HG02852 (cell line): ENCODE results near the gene ANO6.
"Not testable (repeated sequence)": the region's sequence is repeated elsewhere in the genome, so short reads cannot be mapped to it uniquely, and the experiment has no call there.

ENCODE experiments used
- ATAC-seq: cut with Tn5 transposase; IDR thresholded peaks from one replicate; pipeline ENCODE4 v1.9.1; 2021; ENCODE audit warnings: mild to moderate bottlenecking, moderate library complexity; ENCODE audit not compliant: unreplicated experiment

The ANO6 gene

DNA sequence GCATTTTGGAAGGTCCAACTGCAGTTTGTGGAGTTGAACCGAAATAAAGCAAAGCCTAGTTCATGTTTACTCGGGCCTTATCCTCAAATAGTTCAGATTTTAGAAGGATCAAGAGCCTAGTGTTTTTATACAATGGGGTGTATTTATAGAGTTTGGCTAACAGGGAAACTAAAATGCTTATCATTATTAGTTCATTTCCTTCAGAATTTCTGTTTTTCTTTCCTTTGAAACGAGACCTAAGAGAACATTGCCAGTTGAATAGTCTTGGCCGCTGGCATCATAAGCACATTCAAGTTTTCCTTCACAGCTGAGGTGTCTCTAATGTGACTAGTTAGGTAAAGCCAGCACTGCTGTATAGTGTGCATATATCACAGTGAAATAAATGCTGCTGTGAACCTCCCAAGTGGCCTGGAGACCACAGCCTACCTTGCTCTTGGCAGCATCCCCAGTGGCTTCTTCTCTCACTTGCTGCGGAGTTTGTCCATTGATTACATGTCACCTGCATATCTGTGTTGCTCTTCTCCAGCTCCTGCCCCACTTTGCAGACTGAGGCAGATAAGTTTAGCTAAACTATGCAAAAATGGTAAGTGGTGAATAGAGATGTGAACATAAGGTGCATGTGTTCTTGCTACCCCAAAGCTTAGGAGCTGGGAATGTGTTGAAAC is 88.8 kb downstream of the ANO6 start:
- ATAC-seq: no peak

GRCh38 chr12:45305907-45306306 is 90.0 kb downstream of the ANO6 start:
- ATAC-seq: no peak

DNA sequence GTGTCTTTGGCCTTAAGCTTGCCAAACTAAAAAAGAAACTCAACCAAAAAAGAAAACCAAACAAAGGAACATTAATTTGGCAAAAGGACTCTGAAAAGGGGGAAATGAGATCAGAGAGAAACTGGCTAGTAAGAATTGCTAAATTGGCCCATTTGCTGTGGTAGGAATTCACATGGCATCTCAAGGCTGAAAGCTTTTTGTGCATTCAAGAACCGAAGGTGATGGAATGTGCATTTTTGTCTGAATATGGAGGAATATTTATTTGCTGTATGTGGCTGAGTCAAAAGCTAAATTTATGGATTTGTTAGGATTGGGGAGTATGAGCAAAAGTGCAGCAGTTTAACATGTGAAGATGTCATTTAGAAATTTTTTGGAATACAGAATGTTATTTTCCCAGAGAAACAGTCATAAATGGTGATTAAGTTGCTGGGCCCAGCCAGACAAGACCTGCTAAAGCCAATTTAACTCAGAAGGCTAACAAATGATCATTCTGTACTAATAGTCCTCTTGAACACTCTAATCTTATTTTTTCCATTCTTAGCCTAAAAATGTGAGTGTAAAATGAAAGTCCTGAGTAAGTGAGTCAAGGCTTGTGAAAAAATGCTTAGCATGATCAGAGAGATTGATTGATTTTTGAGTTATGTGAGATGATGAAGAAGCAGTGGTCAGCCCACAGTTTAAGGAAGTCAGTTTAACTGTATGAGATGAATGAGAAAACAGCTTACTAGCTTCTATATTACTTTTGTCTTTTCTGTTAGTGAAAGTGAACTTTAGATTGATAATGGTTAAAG is 94.1 kb downstream of the ANO6 start:
- no peak for ATAC-seq

DNA sequence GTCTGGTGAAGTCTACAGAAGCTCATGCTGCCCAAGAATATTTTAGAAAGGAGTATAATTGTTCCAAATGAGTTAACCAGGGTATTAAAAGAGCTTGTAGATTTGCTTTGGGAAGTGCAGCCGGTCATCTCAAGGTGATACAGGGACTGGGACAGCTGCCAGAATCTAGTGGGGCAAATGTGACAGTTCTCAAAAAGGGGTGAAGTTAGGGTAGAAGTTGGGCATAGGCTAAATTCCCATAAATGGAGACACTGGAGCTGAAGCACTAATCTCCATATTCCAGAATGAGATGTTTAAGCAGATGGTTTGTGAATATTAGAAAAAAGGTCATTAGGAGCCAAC is 94.7 kb downstream of the ANO6 start:
- ATAC-seq: no peak

DNA sequence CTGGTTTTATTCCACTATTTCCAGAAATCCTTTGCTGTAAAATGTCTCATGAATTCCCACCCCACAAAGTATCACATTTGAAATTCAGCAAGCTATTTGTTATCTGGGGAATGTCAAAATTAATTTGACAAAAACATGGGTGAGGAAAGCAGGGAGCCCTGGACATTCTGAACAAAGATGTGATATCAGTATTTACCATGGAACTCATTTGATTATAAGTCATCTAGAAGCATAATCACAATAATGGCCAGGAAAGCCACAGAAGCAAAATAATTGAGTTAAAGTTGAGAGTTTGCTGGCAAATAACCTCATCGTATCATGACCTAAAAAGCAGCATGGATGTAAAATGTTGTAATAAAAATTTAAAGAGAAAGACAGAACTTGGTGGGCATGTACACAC is 96.1 kb downstream of the ANO6 start:
- no peak for ATAC-seq

DNA sequence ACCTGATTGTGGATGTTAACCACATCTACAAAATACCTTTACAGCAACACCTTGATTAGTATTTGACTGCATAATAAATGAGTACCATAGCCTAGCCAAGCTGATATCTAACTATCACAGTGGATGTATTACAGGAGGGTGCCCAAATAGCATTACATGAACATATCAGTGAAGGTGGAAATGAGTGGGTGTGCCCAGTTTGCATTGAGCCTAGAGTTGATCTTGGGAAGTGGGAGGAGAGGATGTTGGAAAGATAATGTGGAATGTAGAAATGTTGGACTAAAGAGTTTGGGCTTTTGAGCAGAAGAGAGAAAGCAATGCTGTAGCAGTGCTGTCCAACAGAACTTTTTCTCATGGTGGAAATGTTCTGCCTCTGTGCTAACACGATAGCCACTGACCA is 98.9 kb downstream of the ANO6 start:
- no peak for ATAC-seq

DNA sequence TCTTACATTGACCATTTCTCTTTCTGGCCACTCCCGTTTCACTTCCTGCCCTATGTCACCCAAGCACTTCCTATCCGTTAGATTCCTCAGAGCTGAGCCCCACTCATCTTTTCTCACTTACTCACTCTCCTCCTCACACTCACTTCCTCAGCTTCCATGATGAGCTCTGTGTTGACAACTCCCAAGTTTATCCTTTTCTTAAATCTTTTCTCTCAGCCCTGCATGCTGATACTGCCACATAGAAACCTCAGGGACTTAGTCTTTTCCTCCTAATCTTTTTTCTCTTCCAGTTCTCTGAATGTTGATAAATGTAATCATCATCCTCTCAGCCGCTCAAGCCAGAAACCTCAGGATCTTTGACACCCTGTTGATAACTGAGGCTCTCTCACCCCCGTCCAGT is 99.6 kb downstream of the ANO6 start:
- no peak for ATAC-seq

- not testable (repeated sequence) for ATAC-seq
Observed at GRCh38 chr12:45317261-45317660, 101.4 kb downstream of the ANO6 start.

DNA sequence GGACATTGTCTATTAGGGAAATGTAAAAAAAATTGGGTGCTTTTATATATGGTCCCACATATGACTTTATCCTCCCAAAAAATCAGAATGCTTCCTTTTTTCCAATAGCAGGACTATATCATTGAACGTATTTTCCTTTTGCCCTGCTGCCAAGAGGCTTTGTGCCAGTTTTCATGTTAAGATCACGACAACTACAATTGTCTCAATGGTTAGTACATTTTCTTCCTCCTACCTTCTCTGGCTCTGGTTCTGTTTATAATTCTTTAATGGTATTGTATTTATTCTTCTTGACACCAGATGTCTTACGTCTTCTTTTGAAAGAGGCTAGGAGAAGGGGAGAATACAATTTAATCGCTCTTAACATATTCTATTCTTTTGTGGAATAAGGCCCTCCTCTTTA is 106.9 kb downstream of the ANO6 start:
- ATAC-seq: no peak

- ATAC-seq: no peak
Observed at GRCh38 chr12:45324391-45324790, 108.5 kb downstream of the ANO6 start.

- ATAC-seq: no peak
Observed at GRCh38 chr12:45326358-45326975, 110.6 kb downstream of the ANO6 start.

- no peak for ATAC-seq
Observed at GRCh38 chr12:45327823-45328383, 112.0 kb downstream of the ANO6 start.

GRCh38 chr12:45329238-45329637 is 113.3 kb downstream of the ANO6 start:
- no peak for ATAC-seq

- ATAC-seq: no peak
Observed at GRCh38 chr12:45329702-45330101, 113.8 kb downstream of the ANO6 start.

GRCh38 chr12:45331552-45331951 is 115.7 kb downstream of the ANO6 start:
- no peak for ATAC-seq

GRCh38 chr12:45334396-45334795 is 118.5 kb downstream of the ANO6 start:
- no peak for ATAC-seq

DNA sequence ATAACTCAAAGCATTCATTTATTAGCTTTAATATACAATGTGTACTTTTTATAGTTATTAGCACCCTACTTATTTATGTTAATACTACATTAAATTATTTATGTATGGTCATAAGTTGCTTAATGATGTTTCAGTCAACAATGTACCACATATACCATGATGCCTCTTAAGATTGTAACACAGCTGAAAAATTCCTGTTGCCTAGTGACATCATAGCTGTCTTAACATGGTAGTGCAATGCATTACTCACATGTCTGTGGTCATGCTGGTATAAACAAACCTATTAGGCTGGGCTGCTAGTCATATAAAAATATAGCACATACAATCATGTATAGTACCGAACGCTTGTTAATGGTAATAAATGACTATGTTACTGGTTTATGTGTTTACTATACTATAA is 120.4 kb downstream of the ANO6 start:
- ATAC-seq: no peak

- no peak for ATAC-seq
Observed at GRCh38 chr12:45336762-45337596, 121.1 kb downstream of the ANO6 start.

GRCh38 chr12:45337835-45338234 is 121.9 kb downstream of the ANO6 start:
- ATAC-seq: no peak

DNA sequence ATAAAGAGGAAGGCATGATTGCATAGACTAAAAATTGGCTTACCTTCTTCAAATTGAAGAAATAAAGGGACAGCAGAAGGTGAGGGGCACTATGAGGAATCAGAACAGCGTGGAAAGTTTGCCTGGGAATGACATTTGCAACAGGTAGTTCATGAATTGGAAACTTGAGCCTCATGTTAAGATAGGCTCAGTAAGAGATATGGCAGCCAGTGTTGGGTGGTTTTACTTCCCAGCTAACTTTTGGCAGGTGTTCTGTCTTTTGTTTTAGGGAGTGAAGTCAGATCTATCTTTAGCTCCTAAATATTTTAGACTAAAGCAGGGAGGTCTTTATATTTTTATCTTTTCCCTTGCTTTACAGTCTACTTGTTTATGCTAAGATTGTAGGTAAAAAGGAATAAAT is 122.4 kb downstream of the ANO6 start:
- no peak for ATAC-seq

DNA sequence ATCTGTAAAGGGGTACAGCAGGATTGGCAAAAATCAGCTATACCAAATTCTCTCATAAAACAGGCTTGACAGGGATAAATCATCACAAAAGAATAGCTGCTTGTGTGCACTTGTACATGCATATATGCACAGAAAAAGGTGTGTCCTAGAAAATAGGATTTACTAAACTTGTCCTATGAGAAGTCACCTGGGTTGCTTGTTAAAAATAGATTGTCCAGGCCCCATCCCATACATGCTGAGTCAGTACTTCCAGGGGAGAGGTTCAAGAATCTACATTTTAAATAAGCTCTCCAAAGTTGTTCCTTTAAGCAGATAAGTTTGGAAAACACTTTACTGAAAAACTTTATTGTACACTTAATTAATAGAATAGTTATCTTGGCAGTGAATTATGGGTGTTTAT is 123.1 kb downstream of the ANO6 start:
- no peak for ATAC-seq
